CD14-positive monocyte (primary cell): Measurements from ENCODE around the gene PCCA. TPM values are rescaled to one million over a fixed set of nuclear protein-coding genes. Genes with fewer than 3 reads are reported as not detected.

ENCODE experiments used
- DNase-seq, 3 donors: peaks; one replicate each; pipeline ENCODE4 v3.0.0-alpha.2; 2011 to 2022
- H2AFZ ChIP-seq: 2 replicates; pipeline ENCODE4 v1.6.0; 2012; ENCODE audit warnings: mild to moderate bottlenecking, low read depth, low read length, inconsistent platforms; ENCODE audit not compliant: insufficient read depth, poor library complexity, severe bottlenecking
- H3K27ac ChIP-seq, 2 donors: 1 replicate in 1 of 2; 2 replicates in 1 of 2; pipeline ENCODE4 v1.5.1; 2012 to 2013; ENCODE audit warnings: low read length in 2 of 2, control low read depth in 1 of 2, inconsistent platforms in 1 of 2, low read depth in 1 of 2, mild to moderate bottlenecking in 1 of 2
- H3K27me3 ChIP-seq, 2 donors: one replicate each; pipeline versions ENCODE4 v1.6.0 to v1.6.1; 2011 to 2013; ENCODE audit warnings: low read length in 2 of 2; ENCODE audit not compliant: control insufficient read depth in 2 of 2, insufficient read depth in 2 of 2
- H3K36me3 ChIP-seq, 2 donors: replicated peaks in 1 of 2; 1 replicate in 1 of 2; 2 replicates in 1 of 2; pipeline versions ENCODE4 v1.5.1 to v1.6.1; 2012 to 2013; ENCODE audit warnings: low read length in 2 of 2, control low read depth in 1 of 2, inconsistent platforms in 1 of 2, mild to moderate bottlenecking in 1 of 2; ENCODE audit not compliant: insufficient read depth in 2 of 2, control insufficient read depth in 1 of 2
- H3K4me1 ChIP-seq, 2 donors: 1 replicate in 1 of 2; 2 replicates in 1 of 2; pipeline versions ENCODE4 v1.5.1 to v1.6.1; 2012 to 2013; ENCODE audit warnings: low read length in 2 of 2, control low read depth in 1 of 2, inconsistent platforms in 1 of 2, mild to moderate bottlenecking in 1 of 2, moderate library complexity in 1 of 2; ENCODE audit not compliant: insufficient read depth in 2 of 2, control insufficient read depth in 1 of 2
- H3K4me2 ChIP-seq: replicated peaks from 2 replicates; pipeline ENCODE3; 2012; ENCODE audit warnings: low read length, moderate library complexity, mild to moderate bottlenecking; ENCODE audit not compliant: poor library complexity, severe bottlenecking; ENCODE audit errors: extremely low read depth
- H3K4me3 ChIP-seq, 3 experiments: fragments of 200-600 bp in 1 of 3; sonication (generic) in 1 of 3; replicated peaks in 1 of 3; 1 replicate in 2 of 3; 2 replicates in 1 of 3; pipeline ENCODE4 v1.5.1; 2011 to 2013; ENCODE audit warnings: low read length in 3 of 3, mild to moderate bottlenecking in 3 of 3, control low read depth in 2 of 3, low read depth in 2 of 3, inconsistent platforms in 1 of 3, moderate library complexity in 1 of 3
- H3K79me2 ChIP-seq: 2 replicates; pipeline ENCODE4 v1.6.0; 2012; ENCODE audit warnings: mild to moderate bottlenecking, control low read depth, inconsistent platforms, low read length, moderate library complexity; ENCODE audit not compliant: insufficient read depth
- H3K9ac ChIP-seq: 2 replicates; pipeline ENCODE4 v1.6.0; 2017; ENCODE audit warnings: low read length, mild to moderate bottlenecking; ENCODE audit not compliant: insufficient read depth, poor library complexity, severe bottlenecking
- H3K9me3 ChIP-seq, 2 donors: replicated peaks in 1 of 2; 1 replicate in 1 of 2; 2 replicates in 1 of 2; pipeline versions ENCODE4 v1.5.1 to v1.6.1; 2012 to 2013; ENCODE audit warnings: low read length in 2 of 2, control low read depth in 1 of 2; ENCODE audit not compliant: control insufficient read depth in 1 of 2, insufficient read depth in 1 of 2
- H4K20me1 ChIP-seq: 2 replicates; pipeline ENCODE4 v1.6.0; 2012; ENCODE audit warnings: mild to moderate bottlenecking, low read length, control low read depth, moderate library complexity; ENCODE audit not compliant: insufficient read depth
- H3K27ac Mint-ChIP-seq, 7 donors: one replicate each; pipeline ENCODE4 v1.8.0; 2020; ENCODE audit warnings: mild to moderate bottlenecking in 7 of 7, mixed read lengths in 7 of 7, moderate library complexity in 6 of 7, inconsistent platforms in 2 of 7
- H3K27me3 Mint-ChIP-seq, 3 donors: one replicate each; pipeline ENCODE4 v1.8.0; 2021 to 2022; ENCODE audit warnings: low read depth in 3 of 3, mild to moderate bottlenecking in 3 of 3, mixed read lengths in 3 of 3, moderate library complexity in 3 of 3, inconsistent platforms in 1 of 3
- H3K36me3 Mint-ChIP-seq, 2 donors: one replicate each; pipeline ENCODE4 v1.8.0; 2020; ENCODE audit warnings: mixed read lengths in 2 of 2, inconsistent platforms in 1 of 2, mild to moderate bottlenecking in 1 of 2
- H3K4me1 Mint-ChIP-seq: one replicate; pipeline ENCODE4 v1.8.0; 2020; ENCODE audit warnings: mild to moderate bottlenecking, mixed read lengths
- H3K4me3 Mint-ChIP-seq, 2 donors: one replicate each; pipeline ENCODE4 v1.8.0; 2020; ENCODE audit warnings: mild to moderate bottlenecking in 2 of 2, mixed read lengths in 2 of 2, moderate library complexity in 1 of 2
- H3K9me3 Mint-ChIP-seq, 7 donors: one replicate each; pipeline ENCODE4 v1.8.0; 2020 to 2022; ENCODE audit warnings: mixed read lengths in 7 of 7, mild to moderate bottlenecking in 6 of 7, moderate library complexity in 6 of 7, inconsistent platforms in 2 of 7
- WGBS: methylation state at CpG from one replicate; pipeline ENCODE4 v1.1.5; 2013; ENCODE audit warnings: missing lambda C conversion rate; ENCODE audit not compliant: insufficient coverage; 5-methylcytosine and 5-hydroxymethylcytosine counted together
- intact Hi-C, 2 donors: fragments of 100-400 bp; cut with micrococcal nuclease; formaldehyde crosslinking; loops; one replicate each; pipeline versions ENCODE4 v1.15.0 to v1.15.1; 2023
- polyA plus RNA-seq, 3 donors: library from polyadenylated mRNA; depleted of rRNA in 1 of 3; unstranded in 2 of 3; stranded (reverse) in 1 of 3; fragments of 300-500 nt in 2 of 3; fragments of >200 nt in 1 of 3; fragmentation: Illumina TruSeq in 2 of 3; gene quantifications; 1 replicate in 2 of 3; 2 replicates in 1 of 3; pipeline ENCODE4 v1.2.3, GENCODE V29; 2012 to 2021
- TF ChIP-seq, protein P1 (sequence below): fragments of 200-600 bp; IDR thresholded peaks from one replicate; pipeline ENCODE4 v1.8.0; 2022; ENCODE audit warnings: antibody characterized with exemption, mild to moderate bottlenecking

The PCCA gene
- polyA plus RNA-seq, 3 donors: 4.4 to 13.5 (median 11.9) TPM

DNA sequence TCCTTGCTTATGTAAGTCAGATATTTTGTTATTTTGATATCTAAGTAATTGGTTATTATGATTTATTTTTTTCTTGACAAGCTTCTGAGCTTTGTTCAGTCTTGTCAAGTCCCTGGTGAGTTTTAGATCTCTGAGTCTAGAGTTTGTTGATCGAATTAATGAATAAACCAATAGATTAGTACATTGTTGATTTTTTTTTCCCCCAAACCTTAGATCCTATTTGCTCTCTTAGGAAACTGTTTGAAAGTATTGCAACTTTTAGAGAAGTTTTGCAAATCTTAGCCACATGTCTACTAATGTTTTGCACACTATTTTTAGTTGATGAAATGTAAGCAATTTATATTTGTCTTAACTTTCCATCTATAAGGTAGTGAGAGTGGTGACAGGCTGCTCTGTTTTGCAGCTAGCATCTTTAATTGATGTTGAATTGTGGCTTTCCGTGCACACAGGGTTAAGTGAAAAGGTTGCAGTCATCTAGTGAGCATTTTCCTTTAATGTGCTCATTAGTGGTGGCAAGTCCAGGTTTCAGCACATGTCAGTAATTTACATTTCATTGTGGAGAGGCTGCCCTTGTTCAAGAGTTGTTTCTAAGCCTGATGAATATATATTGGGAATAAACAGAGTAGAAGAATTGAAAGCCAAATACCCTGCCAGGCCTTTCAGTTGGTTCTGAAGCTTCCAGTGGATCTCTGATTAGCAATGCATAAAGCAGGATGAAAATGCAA is 86.3 kb downstream of the PCCA start:
- Histone ChIP-seq H3K4me1 (no peaks in the 10 kb centered on the region), H3K27me3 (no peaks in the 10 kb centered on the region), H3K36me3 (no peaks in the 10 kb centered on the region), H3K9me3 (no peaks in the 10 kb centered on the region), H4K20me1 (no peaks in the 10 kb centered on the region), H3K9ac (no peak overlapping the region), H3K27ac (no peak overlapping the region), H2AFZ (no peak overlapping the region), H3K79me2 (no peaks in the 10 kb centered on the region), H3K4me3 (no peak overlapping the region), H3K4me2 (no peak overlapping the region)
- peaks cover 2 to 9% of the 10 kb centered on the region in 2 donors for H3K36me3 Mint-ChIP-seq
- DNase-seq: no peak
- H3K27me3 Mint-ChIP-seq: peaks cover 0 to 1% (median 0%) of the 10 kb centered on the region in 3 donors
- no peak overlapping the region for H3K4me3 Mint-ChIP-seq
- peaks cover 5% of the 10 kb centered on the region for H3K4me1 Mint-ChIP-seq
- TF ChIP-seq, protein P1, sequence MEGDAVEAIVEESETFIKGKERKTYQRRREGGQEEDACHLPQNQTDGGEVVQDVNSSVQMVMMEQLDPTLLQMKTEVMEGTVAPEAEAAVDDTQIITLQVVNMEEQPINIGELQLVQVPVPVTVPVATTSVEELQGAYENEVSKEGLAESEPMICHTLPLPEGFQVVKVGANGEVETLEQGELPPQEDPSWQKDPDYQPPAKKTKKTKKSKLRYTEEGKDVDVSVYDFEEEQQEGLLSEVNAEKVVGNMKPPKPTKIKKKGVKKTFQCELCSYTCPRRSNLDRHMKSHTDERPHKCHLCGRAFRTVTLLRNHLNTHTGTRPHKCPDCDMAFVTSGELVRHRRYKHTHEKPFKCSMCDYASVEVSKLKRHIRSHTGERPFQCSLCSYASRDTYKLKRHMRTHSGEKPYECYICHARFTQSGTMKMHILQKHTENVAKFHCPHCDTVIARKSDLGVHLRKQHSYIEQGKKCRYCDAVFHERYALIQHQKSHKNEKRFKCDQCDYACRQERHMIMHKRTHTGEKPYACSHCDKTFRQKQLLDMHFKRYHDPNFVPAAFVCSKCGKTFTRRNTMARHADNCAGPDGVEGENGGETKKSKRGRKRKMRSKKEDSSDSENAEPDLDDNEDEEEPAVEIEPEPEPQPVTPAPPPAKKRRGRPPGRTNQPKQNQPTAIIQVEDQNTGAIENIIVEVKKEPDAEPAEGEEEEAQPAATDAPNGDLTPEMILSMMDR: no peak
- H3K27ac Mint-ChIP-seq: no peak overlapping the region
- intact Hi-C loops: no loop called here
- WGBS: 89% methylated on average over 1 of the region's 2 CpGs
- peaks cover 0 to 7% (median 4%) of the 10 kb centered on the region in 7 donors for H3K9me3 Mint-ChIP-seq

DNA sequence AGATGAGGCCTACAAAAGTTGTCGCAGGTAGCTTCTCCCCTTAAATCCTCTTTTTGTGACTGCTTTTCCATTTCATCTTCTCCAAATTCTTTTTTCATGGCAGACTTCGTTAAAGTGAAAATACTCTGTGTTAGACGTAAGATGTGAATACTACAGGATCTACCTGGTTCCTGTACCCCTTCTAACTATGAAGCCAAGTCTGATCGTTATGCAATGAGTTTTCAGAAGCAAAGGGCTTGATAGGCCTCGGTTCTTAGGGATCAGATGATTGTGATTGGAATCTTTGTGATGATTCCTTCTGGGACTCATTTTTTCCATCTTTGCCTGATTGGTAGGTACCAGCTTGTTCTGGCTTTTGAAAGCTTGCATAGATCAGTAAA is 86.9 kb downstream of the PCCA start:
- no peaks in the 10 kb centered on the region for H3K9me3 ChIP-seq
- intact Hi-C loops: no loop called here
- H3K4me2 ChIP-seq: no peak overlapping the region
- Mint-ChIP-seq H3K36me3 (peaks cover 2 to 9% of the 10 kb centered on the region in 2 donors), H3K4me1 (peaks cover 5% of the 10 kb centered on the region), H3K27ac (no peak overlapping the region), H3K9me3 (peaks cover 0 to 7% (median 4%) of the 10 kb centered on the region in 7 donors), H3K4me3 (no peak overlapping the region), H3K27me3 (peaks cover 0 to 1% (median 0%) of the 10 kb centered on the region in 3 donors)
- no peaks in the 10 kb centered on the region for H3K79me2 ChIP-seq
- H3K27me3 ChIP-seq: no peaks in the 10 kb centered on the region
- H3K9ac ChIP-seq: no peak overlapping the region
- H4K20me1 ChIP-seq: no peaks in the 10 kb centered on the region
- TF ChIP-seq, protein P1: no peak
- H3K27ac ChIP-seq: no peak overlapping the region
- H3K36me3 ChIP-seq: no peaks in the 10 kb centered on the region
- no peak for DNase-seq
- H2AFZ ChIP-seq: no peak overlapping the region
- WGBS: 80% methylated on average over 1 of the region's 5 CpGs
- no peak overlapping the region for H3K4me3 ChIP-seq
- H3K4me1 ChIP-seq: no peaks in the 10 kb centered on the region
